ENCODE data around the gene SEPTIN8.

DNA sequence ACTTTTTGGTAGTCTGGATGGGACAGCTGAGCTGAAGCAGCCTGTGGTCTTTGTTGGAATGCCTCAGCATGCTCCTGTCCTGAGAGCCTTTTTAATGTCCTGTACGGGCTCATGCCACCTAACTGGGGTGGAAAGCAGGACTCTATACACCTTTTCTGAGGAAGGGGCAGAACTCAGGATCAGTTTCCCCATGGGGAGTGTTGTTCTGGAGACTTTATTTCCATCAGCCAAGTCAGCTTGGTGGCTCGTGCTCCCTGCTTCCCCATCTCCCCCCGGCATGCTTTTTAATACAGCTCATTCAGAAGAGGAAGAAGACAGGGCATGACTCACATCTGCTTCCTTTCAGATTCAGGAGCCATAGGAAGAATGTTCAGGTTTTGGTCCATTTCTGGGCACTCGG is 5.1 kb upstream of the SEPTIN8 start:
- TF ChIP-seq TAF1 (IDR thresholded peaks at IDR 0.05; ENCODE audit: low read depth): no peak
- no peak for TF ChIP-seq NFIC (IDR thresholded peaks at IDR 0.05)

Measured in Ishikawa (cell line).